GM04503 (cell line): Measurements from ENCODE around the gene OSBPL2.
A peak's percentile ranks its signal among the peaks of the same experiment; 100 is the strongest.

Experiments used
- DNase-seq: peaks from one replicate; pipeline ENCODE4 v3.0.0-alpha.2; 2012; ENCODE audit warnings: low read depth

Gene OSBPL2

GRCh38 chr20:62302341-62303061 lies 64.2 kb downstream of the OSBPL2 start, which contains the start of gene ADRM1:
Gene ADRM1 (plus strand): TSS chr20:62302997. CDS start chr20:62303569, 572 bp downstream.
- peak; percentile 72 for DNase-seq

GRCh38 chr20:62303062-62303339 lies 64.7 kb downstream of the OSBPL2 start:
- DNase-seq = no peak

GRCh38 chr20:62303340-62304226 lies 65.3 kb downstream of the OSBPL2 start:
- DNase-seq = no peak

GRCh38 chr20:62304331-62305148 lies 66.2 kb downstream of the OSBPL2 start:
- no peak for DNase-seq

- DNase-seq = no peak
Measured at GRCh38 chr20:62305149-62305764, 66.9 kb downstream of the OSBPL2 start.

GRCh38 chr20:62305765-62306413 lies 67.6 kb downstream of the OSBPL2 start:
- DNase-seq = no peak

GRCh38 chr20:62306414-62307187 lies 68.3 kb downstream of the OSBPL2 start:
- no peak for DNase-seq

GRCh38 chr20:62307226-62308101 lies 69.1 kb downstream of the OSBPL2 start:
- no peak for DNase-seq

- DNase-seq = no peak
Measured at GRCh38 chr20:62308102-62308822, 69.9 kb downstream of the OSBPL2 start.

GRCh38 chr20:62309198-62309944 lies 71.0 kb downstream of the OSBPL2 start:
- DNase-seq = no peak

- DNase-seq = no peak
Measured at GRCh38 chr20:62309947-62310756, 71.8 kb downstream of the OSBPL2 start.

GRCh38 chr20:62310757-62311121 lies 72.4 kb downstream of the OSBPL2 start:
- no peak for DNase-seq

GRCh38 chr20:62311150-62311549 lies 72.8 kb downstream of the OSBPL2 start:
- DNase-seq = no peak

- DNase-seq = no peak
Measured at GRCh38 chr20:62311832-62312661, 73.7 kb downstream of the OSBPL2 start.

- DNase-seq = no peak
Measured at GRCh38 chr20:62312662-62312977, 74.3 kb downstream of the OSBPL2 start.

- no peak for DNase-seq
Measured at GRCh38 chr20:62313021-62313420, 74.7 kb downstream of the OSBPL2 start.
